ENCODE results near the gene ATP10A. TPM values are rescaled to one million over a fixed set of nuclear protein-coding genes. Genes with fewer than 3 reads are reported as not detected.

The ATP10A gene
- total RNA-seq, 1 experiment from 2014 or later: 0.02 TPM

DNA sequence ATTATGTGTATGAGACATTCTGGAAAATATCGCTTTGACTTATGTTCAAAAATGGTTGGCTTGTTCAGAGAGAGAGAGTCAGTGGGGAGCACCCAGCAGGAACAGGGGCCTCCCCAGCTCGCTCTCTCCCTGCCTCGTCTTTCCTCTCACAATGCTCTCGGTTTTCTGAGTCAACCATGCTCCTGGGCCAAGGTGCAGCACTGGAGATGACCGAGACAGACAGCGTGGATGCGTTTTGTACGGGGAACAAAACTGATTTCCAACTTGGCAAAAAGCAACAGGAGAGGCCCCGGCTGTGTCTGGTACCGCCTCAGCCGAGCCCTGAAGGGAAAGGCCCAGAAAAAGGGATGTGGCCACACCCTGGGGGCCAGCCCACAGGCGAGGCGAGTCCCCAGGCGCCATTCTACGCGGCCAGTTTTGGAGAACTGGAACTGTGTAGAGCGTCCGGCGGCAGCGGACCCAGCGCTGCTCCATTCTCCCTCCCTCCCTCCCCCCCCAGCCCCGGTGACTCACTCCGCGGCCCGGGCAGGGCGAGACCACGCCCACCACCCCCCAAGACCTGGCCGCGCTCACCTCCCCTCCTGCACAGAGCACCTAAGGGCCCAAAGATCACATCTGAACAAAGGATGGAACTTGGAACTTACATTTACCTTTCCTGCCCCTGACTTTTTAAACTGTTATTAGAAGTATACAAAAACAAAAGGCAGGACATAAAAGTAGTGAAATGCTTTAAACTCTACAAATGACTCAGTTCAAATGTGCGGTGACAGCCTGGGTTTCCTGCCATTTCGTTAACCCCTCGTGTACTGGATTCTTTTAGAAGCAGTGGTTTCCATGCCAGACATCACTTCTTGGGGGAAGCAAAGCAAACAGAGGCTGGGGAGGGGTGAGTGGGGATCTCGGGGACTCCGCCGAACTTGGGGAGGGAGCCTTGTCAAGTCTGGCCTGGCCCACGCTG lies 12.7 kb downstream of the ATP10A start:
- peaks cover 12 to 35% of the 10 kb centered on the region in 2 experiments; a peak in 2 of 4 replicates for H3K9me3 ChIP-seq (ENCODE audit: control insufficient read depth in 1 of 2, insufficient read depth in 1 of 2, low read depth in 1 of 2, low read length in 2 of 2)
- no peak overlapping the region for H3K9ac ChIP-seq (ENCODE audit: low read length)
- no TSS peak for BruUV-seq (replicated peaks)
- no peak for ATAC-seq
- H3K79me2 ChIP-seq (ENCODE audit: insufficient read depth, low read length): no peaks in the 10 kb centered on the region
- TF ChIP-seq EGR1 (IDR thresholded peaks at IDR 0.05; ENCODE audit: low read depth): no peak
- TF ChIP-seq CEBPB (IDR thresholded peaks at IDR 0.05; ENCODE audit: low read depth): no peak
- TF ChIP-seq RAD21 (IDR thresholded peaks at IDR 0.05; ENCODE audit: low read depth): no peak
- no peak for TF ChIP-seq FOSL1 (IDR thresholded peaks at IDR 0.05; ENCODE audit: low read depth)
- no peak for TF ChIP-seq SIN3A (IDR thresholded peaks at IDR 0.05; ENCODE audit: low read depth)
- TF ChIP-seq, protein P1, sequence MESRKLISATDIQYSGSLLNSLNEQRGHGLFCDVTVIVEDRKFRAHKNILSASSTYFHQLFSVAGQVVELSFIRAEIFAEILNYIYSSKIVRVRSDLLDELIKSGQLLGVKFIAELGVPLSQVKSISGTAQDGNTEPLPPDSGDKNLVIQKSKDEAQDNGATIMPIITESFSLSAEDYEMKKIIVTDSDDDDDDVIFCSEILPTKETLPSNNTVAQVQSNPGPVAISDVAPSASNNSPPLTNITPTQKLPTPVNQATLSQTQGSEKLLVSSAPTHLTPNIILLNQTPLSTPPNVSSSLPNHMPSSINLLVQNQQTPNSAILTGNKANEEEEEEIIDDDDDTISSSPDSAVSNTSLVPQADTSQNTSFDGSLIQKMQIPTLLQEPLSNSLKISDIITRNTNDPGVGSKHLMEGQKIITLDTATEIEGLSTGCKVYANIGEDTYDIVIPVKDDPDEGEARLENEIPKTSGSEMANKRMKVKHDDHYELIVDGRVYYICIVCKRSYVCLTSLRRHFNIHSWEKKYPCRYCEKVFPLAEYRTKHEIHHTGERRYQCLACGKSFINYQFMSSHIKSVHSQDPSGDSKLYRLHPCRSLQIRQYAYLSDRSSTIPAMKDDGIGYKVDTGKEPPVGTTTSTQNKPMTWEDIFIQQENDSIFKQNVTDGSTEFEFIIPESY (IDR thresholded peaks at IDR 0.05; ENCODE audit: extremely low read depth, insufficient replicate concordance, low read length): no peak
- TF ChIP-seq EZH2phosphoT487 (IDR thresholded peaks at IDR 0.05; ENCODE audit: borderline replicate concordance): no peak
- TF ChIP-seq SP1 (IDR thresholded peaks at IDR 0.05; ENCODE audit: low read depth): no peak
- TF ChIP-seq TCF7L2 (IDR thresholded peaks at IDR 0.05; ENCODE audit: borderline replicate concordance, extremely low read depth, insufficient read depth, insufficient read length): no peak
- no peak for TF ChIP-seq EZH2 (IDR thresholded peaks at IDR 0.05)
- no peak for TF ChIP-seq YY1 (IDR thresholded peaks at IDR 0.05; ENCODE audit: extremely low read depth, insufficient replicate concordance, low read depth, low read length)
- TF ChIP-seq POLR2A (IDR thresholded peaks at IDR 0.05; ENCODE audit: borderline replicate concordance, extremely low read depth, insufficient read depth, insufficient read length): no peak
- no peak for TF ChIP-seq ELF1 (IDR thresholded peaks at IDR 0.05; ENCODE audit: borderline replicate concordance, low read depth)
- TF ChIP-seq SRF (IDR thresholded peaks at IDR 0.05; ENCODE audit: low read depth): no peak
- TF ChIP-seq, protein P2, sequence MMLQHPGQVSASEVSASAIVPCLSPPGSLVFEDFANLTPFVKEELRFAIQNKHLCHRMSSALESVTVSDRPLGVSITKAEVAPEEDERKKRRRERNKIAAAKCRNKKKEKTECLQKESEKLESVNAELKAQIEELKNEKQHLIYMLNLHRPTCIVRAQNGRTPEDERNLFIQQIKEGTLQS (IDR thresholded peaks at IDR 0.05): no peak
- TF ChIP-seq, protein P3, sequence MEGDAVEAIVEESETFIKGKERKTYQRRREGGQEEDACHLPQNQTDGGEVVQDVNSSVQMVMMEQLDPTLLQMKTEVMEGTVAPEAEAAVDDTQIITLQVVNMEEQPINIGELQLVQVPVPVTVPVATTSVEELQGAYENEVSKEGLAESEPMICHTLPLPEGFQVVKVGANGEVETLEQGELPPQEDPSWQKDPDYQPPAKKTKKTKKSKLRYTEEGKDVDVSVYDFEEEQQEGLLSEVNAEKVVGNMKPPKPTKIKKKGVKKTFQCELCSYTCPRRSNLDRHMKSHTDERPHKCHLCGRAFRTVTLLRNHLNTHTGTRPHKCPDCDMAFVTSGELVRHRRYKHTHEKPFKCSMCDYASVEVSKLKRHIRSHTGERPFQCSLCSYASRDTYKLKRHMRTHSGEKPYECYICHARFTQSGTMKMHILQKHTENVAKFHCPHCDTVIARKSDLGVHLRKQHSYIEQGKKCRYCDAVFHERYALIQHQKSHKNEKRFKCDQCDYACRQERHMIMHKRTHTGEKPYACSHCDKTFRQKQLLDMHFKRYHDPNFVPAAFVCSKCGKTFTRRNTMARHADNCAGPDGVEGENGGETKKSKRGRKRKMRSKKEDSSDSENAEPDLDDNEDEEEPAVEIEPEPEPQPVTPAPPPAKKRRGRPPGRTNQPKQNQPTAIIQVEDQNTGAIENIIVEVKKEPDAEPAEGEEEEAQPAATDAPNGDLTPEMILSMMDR (IDR thresholded peaks at IDR 0.05 in 2 of 3, conservative IDR thresholded peaks at IDR 0.05 in 1 of 3; ENCODE audit: borderline replicate concordance in 1 of 3, insufficient read depth in 1 of 3, low read depth in 2 of 3, low read length in 2 of 3): no peak
- ChIA-PET CTCF (no interaction called here), POLR2A (no interaction called here), RAD21 (ENCODE audit: low non-redundant PET in 1 of 2, low total read pairs in 2 of 2, uncharacterized antibody in 2 of 2, unreplicated experiment in 2 of 2) (no interaction called here)
- no peak overlapping the region for H3K4me2 ChIP-seq (ENCODE audit: low read length)
- H3K4me3 ChIP-seq (replicated peaks in 1 of 2; ENCODE audit: low read depth in 1 of 2, low read length in 2 of 2): no peak overlapping the region
- no peaks in the 10 kb centered on the region for H3K27me3 ChIP-seq (ENCODE audit: insufficient read depth, low read length)
- no peaks in the 10 kb centered on the region for H3K36me3 ChIP-seq (ENCODE audit: control insufficient read depth in 1 of 2, insufficient read depth in 2 of 2, low read length in 2 of 2)
- intact Hi-C loops (cut with micrococcal nuclease): no loop called here
- no peak overlapping the region for H2AFZ ChIP-seq (ENCODE audit: low read depth, low read length, poor library complexity, severe bottlenecking)
- H3K27ac ChIP-seq (ENCODE audit: low read depth, low read length): no peak overlapping the region
- no peaks in the 10 kb centered on the region for H3K9me2 ChIP-seq (ENCODE audit: insufficient read depth)
- H4K20me1 ChIP-seq (ENCODE audit: insufficient read depth): no peaks in the 10 kb centered on the region
- no peaks in the 10 kb centered on the region for H3K4me1 ChIP-seq (ENCODE audit: control insufficient read depth in 1 of 2, insufficient read depth in 2 of 2, low read length in 2 of 2)
- no peak for DNase-seq (ENCODE audit: low read depth, low spot score)
